K562 (cell line): ENCODE data around the gene MYRIP. TPM values are rescaled to one million over a fixed set of nuclear protein-coding genes. Genes with fewer than 3 reads are reported as not detected.

Experiments
- ARID2 ChIP-seq: fragments of 450-650 bp; IDR thresholded peaks from 2 replicates; pipeline ENCODE4 v1.6.1; 2017; ENCODE audit warnings: antibody characterized with exemption, mild to moderate bottlenecking
- ARNT ChIP-seq, 2 experiments: fragments of 450-650 bp; IDR thresholded peaks; 2 replicates each; pipeline ENCODE4 v1.6.1; 2016; ENCODE audit warnings: mild to moderate bottlenecking in 1 of 2
- CBFA2T3 ChIP-seq: fragments of 450-650 bp; IDR thresholded peaks from 2 replicates; pipeline ENCODE4 v1.6.1; 2017
- CC2D1A ChIP-seq: fragments of 450-650 bp; IDR thresholded peaks from 2 replicates; pipeline ENCODE4 v1.6.1; 2017; ENCODE audit warnings: mild to moderate bottlenecking
- DIDO1 ChIP-seq: fragments of 450-650 bp; IDR thresholded peaks from 2 replicates; pipeline ENCODE4 v1.6.1; 2016; ENCODE audit warnings: low read depth, missing biosample characterization, missing genetic modification characterization
- EZH2 ChIP-seq: IDR thresholded peaks from 2 replicates; pipeline ENCODE4 v1.6.1; 2012; ENCODE audit warnings: low read depth, mild to moderate bottlenecking, inconsistent platforms, low read length, borderline replicate concordance
- GTF2B ChIP-seq: IDR thresholded peaks from 2 replicates; pipeline ENCODE4 v1.6.1; 2011; ENCODE audit not compliant: insufficient read length; ENCODE audit errors: extremely low read depth
- GTF2F1 ChIP-seq: IDR thresholded peaks from 2 replicates; pipeline ENCODE4 v1.6.1; 2011; ENCODE audit warnings: low read depth, low read length, improper control_type of control experiment
- HNRNPH1 ChIP-seq: fragments of 200-400 bp; formaldehyde crosslinking; optimal IDR thresholded peaks from 2 replicates; pipeline ENCODE3; 2017; ENCODE audit warnings: low read depth, mild to moderate bottlenecking, low read length, moderate library complexity
- KDM5B ChIP-seq: fragments of 200-600 bp; sonication (generic); IDR thresholded peaks from 2 replicates; pipeline ENCODE4 v1.6.1; 2012; ENCODE audit warnings: low read depth, mild to moderate bottlenecking, moderate library complexity, low read length, control low read depth, inconsistent platforms; ENCODE audit not compliant: insufficient replicate concordance
- MEIS2 ChIP-seq: fragments of 450-650 bp; IDR thresholded peaks from 2 replicates; pipeline ENCODE4 v1.6.1; 2014; ENCODE audit warnings: mild to moderate bottlenecking; ENCODE audit not compliant: partially characterized antibody
- MTF1 ChIP-seq: fragments of 250-450 bp; sonication (Bioruptor Pico); IDR thresholded peaks from 2 replicates; pipeline ENCODE4 v1.9.0; 2021; ENCODE audit warnings: moderate library complexity, mild to moderate bottlenecking, inconsistent platforms, borderline replicate concordance
- PHF20 ChIP-seq: fragments of 450-650 bp; IDR thresholded peaks from 2 replicates; pipeline ENCODE4 v1.6.1; 2018; ENCODE audit not compliant: partially characterized antibody
- RCOR1 ChIP-seq, 2 experiments: IDR thresholded peaks; 2 replicates each; pipeline ENCODE4 v1.6.1; 2012; ENCODE audit warnings: low read depth in 2 of 2, low read length in 2 of 2, borderline replicate concordance in 1 of 2, improper control_type of control experiment in 1 of 2
- SMAD4 ChIP-seq: fragments of 250-450 bp; sonication (Bioruptor Pico); conservative IDR thresholded peaks from 2 replicates; pipeline ENCODE4 v1.8.0; 2021; ENCODE audit warnings: inconsistent platforms, mild to moderate bottlenecking, moderate library complexity
- SMARCE1 ChIP-seq: fragments of 450-650 bp; IDR thresholded peaks from 2 replicates; pipeline ENCODE4 v1.7.1; 2016; ENCODE audit warnings: mild to moderate bottlenecking
- TFE3 ChIP-seq: fragments of 450-650 bp; formaldehyde crosslinking; IDR thresholded peaks from 2 replicates; pipeline ENCODE4 v1.4.0; 2020; ENCODE audit warnings: mild to moderate bottlenecking, mixed read lengths
- THRB ChIP-seq: fragments of 450-650 bp; formaldehyde crosslinking; conservative IDR thresholded peaks from 2 replicates; pipeline ENCODE4 v1.4.0; 2022; ENCODE audit warnings: mild to moderate bottlenecking, missing genetic modification characterization
- ZKSCAN1 ChIP-seq: fragments of 150-350 bp; IDR thresholded peaks from 2 replicates; pipeline ENCODE4 v1.6.1; 2016; ENCODE audit warnings: low read depth, low read length
- ZMIZ1 ChIP-seq, 2 experiments: fragments of 150-350 bp in 1 of 2; IDR thresholded peaks; 2 replicates each; pipeline ENCODE4 v1.6.1; 2012 to 2016; ENCODE audit warnings: low read depth in 2 of 2, low read length in 2 of 2, mild to moderate bottlenecking in 1 of 2, moderate library complexity in 1 of 2
- ZSCAN32 ChIP-seq: fragments of 450-650 bp; formaldehyde crosslinking; IDR thresholded peaks from 2 replicates; pipeline ENCODE4 v1.4.0; 2020; ENCODE audit warnings: mild to moderate bottlenecking, moderate library complexity
- polyA plus RNA-seq, 8 experiments: library from polyadenylated mRNA; depleted of rRNA in 4 of 8; stranded (reverse) in 5 of 8; unstranded in 3 of 8; fragments of >200 nt; fragmentation: Nextera tagmentation in 2 of 8; fragmentation: Illumina TruSeq in 1 of 8; extraction: Ambion mirVana in 2 of 8; extraction: Trizol in 1 of 8; gene quantifications; 2 replicates each; pipeline versions ENCODE4 v1.2.1 to v1.2.3, GENCODE V29; 2011 to 2014; ENCODE audit warnings: inconsistent platforms in 1 of 8, missing spikeins in 1 of 8
- total RNA-seq, 7 experiments: library from RNA; depleted of rRNA in 6 of 7; stranded (reverse); fragments of >200 nt in 6 of 7; fragmentation: Illumina TruSeq in 2 of 7; extraction: Trizol in 2 of 7; gene quantifications; 2 replicates each; pipeline versions ENCODE4 v1.2.1 to v1.2.3, GENCODE V29; 2011 to 2021; ENCODE audit warnings: low replicate concordance in 1 of 7

MYRIP gene
- total and polyA plus RNA-seq, 9 of the 15 experiments (the other 6 are each of a cell fraction or from before 2014, with no cell fraction given), result 0.03 to 0.12 TPM; not detected in 7

- TF ChIP-seq SMARCE1 (no peak), ARID2 (peak; percentile 83), EZH2 (no peak), MTF1 (CRISPR knock-in tag) (no peak), ZKSCAN1 (no peak), ZSCAN32 (CRISPR knock-in tag) (no peak), GTF2F1 (no peak), TFE3 (no peak), ARNT (IDR thresholded peaks at IDR 0.05) (no peak), HNRNPH1 (no peak), RCOR1 (IDR thresholded peaks at IDR 0.05; ENCODE audit: borderline replicate concordance in 1 of 2, low read depth in 2 of 2, low read length in 2 of 2) (no peak), GTF2B (no peak), SMAD4 (CRISPR knock-in tag) (no peak), CBFA2T3 (no peak), PHF20 (no peak), KDM5B (no peak), DIDO1 (tag) (no peak), MEIS2 (no peak), THRB (no peak), ZMIZ1 (IDR thresholded peaks at IDR 0.05; ENCODE audit: low read depth in 2 of 2, low read length in 2 of 2) (no peak), CC2D1A (peak; percentile 63)
These were observed 382.5 kb downstream of the MYRIP start (continued) for GRCh38 chr3:40191850-40192448.
